Endometrium (tissue), 2 donors: ENCODE data around the gene PITPNM3.
"Not testable (repeated sequence)": the region's sequence is repeated elsewhere in the genome, so short reads cannot be mapped to it uniquely, and the experiment has no call there.

Experiments
- FAIRE-seq: peaks from 2 replicates; lab custom pipeline; 2012; peaks lifted over from hg19 to GRCh38; lab: Jason Lieb, UNC
- donor health status: control.
- donor health status: control.

PITPNM3 gene

GRCh38 chr17:6574687-6575595 is 18.6 kb upstream of the PITPNM3 start:
- FAIRE-seq, result no peak

DNA sequence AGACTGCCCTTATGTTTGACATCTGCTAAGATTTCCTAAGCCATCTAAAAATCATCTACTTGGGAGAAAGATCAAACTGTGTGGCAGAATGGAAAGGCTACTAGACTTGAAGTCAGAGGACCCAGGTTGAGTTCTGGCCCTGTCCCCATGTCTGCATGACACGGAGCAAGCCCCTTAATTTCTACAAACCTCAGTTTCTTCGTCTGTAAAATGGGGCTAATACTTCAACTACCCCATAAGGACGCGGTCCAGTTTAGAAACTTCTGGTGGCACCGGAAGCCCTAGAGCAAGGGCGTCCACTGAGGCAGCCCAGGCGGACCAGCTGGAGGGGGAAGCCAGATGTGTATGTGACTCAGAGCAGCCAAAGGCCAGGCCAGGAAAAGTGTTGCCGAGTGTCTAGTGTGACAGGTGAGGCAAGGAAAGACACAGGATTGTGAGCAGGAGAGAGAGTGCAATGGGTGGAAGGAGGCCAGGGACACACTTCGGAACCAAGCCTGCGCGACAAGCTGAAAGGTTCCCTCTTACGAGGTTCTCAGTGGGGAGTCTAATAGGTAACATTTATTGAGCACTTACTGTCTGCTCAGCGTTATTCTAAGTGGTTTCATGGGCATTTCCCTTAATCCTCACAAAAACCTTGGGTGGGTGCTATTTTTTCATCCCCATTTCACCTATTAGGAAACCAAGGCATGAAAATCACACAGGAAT is 17.8 kb upstream of the PITPNM3 start:
- no peak for FAIRE-seq

GRCh38 chr17:6573495-6573894 is 17.1 kb upstream of the PITPNM3 start:
- FAIRE-seq, result not testable (repeated sequence)

DNA sequence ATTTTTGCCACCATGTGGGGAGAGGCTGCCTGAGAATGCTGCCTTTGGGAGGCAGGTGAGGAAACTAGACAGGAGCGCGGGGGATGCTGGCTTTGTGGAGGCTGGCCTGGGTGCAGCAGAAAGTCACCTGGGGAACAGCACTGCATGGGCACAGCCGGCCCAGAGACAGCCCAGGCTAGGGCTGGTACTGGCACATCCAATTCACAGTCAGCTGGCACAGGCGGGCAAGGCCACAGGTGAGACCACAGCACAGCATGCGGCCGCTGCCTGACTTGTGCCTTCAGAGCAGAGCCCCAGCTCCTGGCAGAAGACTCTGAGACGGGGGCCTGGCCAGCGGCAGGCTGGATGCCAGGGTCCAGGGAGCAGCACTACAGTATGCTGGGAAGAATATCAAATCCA is 16.6 kb upstream of the PITPNM3 start:
- FAIRE-seq, result no peak

GRCh38 chr17:6571452-6571781 is 15.1 kb upstream of the PITPNM3 start:
- FAIRE-seq, result no peak

DNA sequence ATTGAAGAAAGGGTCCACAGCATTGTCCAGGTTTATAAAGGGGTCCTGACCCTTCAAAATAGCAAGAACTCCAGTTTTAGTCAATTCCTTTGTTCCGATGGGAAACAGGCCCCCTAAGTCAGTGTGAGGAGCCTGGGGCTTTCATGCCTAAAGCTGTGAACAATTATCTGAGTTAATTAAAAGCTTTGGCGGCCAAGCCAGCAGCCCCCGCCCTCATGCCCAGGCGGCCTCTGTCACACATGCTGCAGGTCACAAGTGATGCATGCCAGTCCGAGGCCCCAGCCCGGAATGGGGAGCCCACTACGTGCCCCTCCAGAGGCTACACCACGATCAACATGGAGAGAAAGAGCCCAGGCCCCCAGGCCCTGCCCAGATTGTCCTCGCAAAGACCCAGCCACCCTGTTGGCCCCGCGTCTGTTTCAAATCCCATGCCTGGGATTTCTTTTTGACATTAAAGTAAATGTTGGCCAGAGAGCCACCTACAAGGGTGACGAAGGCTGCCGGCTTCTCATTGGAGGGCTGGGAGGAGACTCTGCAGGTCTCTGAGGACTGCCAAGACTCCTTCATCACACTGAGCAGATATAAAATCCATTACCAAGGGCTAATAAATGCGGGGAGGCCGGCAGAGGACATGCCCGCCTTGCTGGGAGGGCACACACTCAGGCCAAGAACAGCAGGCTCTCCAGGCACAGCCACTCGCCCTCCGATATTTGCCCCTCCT is 14.5 kb upstream of the PITPNM3 start:
- no peak for FAIRE-seq

GRCh38 chr17:6569370-6570285 is 13.3 kb upstream of the PITPNM3 start:
- no peak for FAIRE-seq

DNA sequence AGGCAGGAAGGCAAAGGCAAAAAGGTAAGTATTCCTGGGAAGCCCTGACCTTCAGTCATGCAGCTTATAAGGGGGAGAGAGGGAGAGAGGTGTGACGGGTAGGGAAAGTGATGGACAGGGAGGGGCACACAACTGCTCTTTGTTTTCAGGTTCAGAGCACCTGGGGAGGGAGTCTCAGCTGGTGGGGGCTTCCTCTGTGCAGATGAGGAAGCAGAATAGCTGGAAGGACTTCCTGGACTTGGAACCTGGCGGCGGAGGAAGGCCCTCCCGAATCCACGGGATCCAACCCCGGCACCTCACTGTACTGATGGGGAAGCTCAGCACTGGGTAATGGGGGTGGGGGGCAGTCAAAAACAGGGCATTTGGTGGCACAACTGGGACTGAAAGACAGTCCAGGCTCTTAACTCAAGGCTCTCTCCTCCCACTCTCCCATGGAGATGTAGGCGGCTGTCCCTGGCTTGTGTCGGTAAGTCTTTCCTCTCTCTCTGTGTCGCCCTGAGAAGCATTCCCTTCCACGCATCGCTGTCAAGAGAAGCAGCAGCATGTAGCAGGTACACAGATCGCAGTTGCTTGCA is 11.9 kb upstream of the PITPNM3 start:
- FAIRE-seq, result no peak

- no peak for FAIRE-seq
Measured at GRCh38 chr17:6567528-6568183, 11.3 kb upstream of the PITPNM3 start.

- no peak for FAIRE-seq
Measured at GRCh38 chr17:6561446-6561845, 5.1 kb upstream of the PITPNM3 start.

- no peak for FAIRE-seq
Measured at GRCh38 chr17:6560496-6560895, 4.1 kb upstream of the PITPNM3 start.

GRCh38 chr17:6559753-6560215 is 3.4 kb upstream of the PITPNM3 start:
- FAIRE-seq, result no peak

DNA sequence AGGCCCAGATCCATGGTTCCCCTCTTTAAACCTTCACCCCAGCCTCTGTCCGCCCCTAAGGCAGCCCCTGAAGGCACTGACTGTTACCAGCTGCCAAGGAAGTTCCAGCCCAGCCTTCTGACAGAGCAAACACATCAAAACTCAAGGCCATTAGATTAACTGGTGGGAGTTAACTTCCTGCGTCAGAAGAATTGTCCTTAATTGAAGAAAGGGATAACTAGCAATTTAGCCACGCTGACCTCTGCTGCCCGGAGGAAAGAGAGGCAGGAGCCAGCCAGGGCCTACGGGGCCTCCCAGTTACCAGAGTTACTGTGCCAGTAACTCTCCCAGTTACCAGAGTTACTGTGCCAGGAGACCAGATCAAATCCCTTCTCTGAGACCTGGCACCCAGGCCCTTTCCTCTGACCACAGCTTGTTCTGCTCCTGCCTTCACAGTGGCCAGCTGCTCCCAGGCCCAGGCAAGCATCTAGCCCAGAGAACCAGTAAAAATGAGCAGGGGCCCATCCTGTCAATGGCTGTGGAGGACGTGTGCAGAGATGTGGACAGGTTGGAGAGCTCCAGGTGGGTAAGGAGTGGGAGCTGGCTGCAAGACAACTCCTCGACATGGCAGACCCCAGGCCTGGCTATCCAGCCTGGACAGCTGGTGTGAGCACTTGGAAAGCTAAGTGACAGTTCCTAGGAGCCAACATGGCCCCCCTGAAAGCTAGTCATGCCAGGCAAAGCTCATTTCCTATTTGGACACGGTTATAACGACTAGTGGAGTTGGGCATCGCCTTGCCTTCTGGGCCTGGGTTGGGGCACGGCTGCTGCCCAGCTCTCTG is 2.8 kb upstream of the PITPNM3 start:
- FAIRE-seq, result no peak

- FAIRE-seq, result no peak
Measured at GRCh38 chr17:6558276-6558675, 1.9 kb upstream of the PITPNM3 start.

DNA sequence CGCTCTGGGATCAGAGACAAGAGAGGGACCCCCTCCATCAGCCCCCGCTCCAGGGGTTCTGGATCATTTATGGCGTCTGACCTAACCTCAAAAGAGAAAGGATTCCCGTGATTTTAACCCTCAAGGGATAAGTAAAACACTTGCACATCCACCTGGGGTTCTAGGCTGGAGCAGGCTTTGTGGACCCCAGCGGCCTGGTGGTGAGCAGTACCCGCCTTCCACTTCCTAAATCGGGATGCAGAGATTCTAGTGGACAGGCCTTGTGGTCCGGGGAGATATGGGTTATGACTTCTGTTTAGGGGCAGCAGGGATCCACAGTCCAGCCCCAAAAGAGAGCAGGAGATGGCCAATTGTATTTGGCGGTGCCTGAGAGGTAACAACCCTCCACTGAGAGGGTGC is 684 bp upstream of the PITPNM3 start:
- FAIRE-seq, result no peak

GRCh38 chr17:6555331-6556120 is 829 bp downstream of the PITPNM3 start:
- no peak for FAIRE-seq

GRCh38 chr17:6554871-6555330 is 1.5 kb downstream of the PITPNM3 start:
- FAIRE-seq, result no peak

- no peak for FAIRE-seq
Measured at GRCh38 chr17:6554342-6554741, 2.0 kb downstream of the PITPNM3 start.
